GM19455 (cell line): ENCODE data around the gene PROM1.

Experiments
- ATAC-seq: cut with Tn5 transposase; IDR thresholded peaks from one replicate; pipeline ENCODE4 v1.9.1; 2021; ENCODE audit not compliant: unreplicated experiment

Gene PROM1

DNA sequence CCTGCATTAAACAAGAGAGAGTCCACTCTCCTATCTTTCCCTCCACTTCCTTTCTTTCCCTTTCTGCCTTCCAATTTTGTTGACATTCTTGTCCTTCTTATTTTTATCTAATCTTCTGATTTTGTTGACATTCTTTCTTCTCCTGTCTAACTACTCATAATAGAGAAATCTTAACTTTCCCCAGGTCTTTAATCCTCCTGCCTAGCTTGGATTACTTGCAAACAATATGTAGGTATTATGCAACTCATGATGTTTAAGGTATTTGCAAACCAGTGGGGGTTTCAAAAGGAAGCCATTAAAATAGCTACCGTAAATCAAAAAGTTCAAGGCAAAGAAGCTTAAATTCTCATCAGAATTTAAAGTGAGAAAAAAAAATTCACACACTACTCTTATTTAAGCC, 53.9 kb downstream of the PROM1 start:
- no peak for ATAC-seq

GRCh38 chr4:16029262-16029661, 54.6 kb downstream of the PROM1 start:
- ATAC-seq = no peak

DNA sequence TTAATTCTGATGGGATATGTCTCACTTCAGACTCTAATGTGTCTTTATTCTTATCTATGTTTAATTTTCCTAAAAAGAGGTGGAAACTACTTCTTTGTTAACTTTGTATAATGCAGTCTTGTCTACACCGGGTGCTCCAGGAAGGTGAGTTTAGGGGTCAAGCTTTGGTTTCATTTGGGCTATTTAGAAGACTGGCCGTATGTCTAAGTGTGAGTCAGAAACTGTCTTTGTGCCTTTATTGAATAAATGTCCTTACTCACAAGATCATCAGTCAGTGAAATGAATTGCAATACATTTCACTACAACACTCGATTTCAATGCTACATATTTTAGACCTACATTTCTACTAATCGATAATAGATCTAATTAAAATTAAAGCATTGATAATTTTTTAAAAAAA, 56.2 kb downstream of the PROM1 start:
- ATAC-seq = no peak

- no peak for ATAC-seq
These were observed 56.7 kb downstream of the PROM1 start for GRCh38 chr4:16027114-16027513.

GRCh38 chr4:16026160-16026761, 57.6 kb downstream of the PROM1 start:
- ATAC-seq = no peak

GRCh38 chr4:16025268-16025667, 58.6 kb downstream of the PROM1 start:
- no peak for ATAC-seq

GRCh38 chr4:16023776-16024408, 59.9 kb downstream of the PROM1 start:
- no peak for ATAC-seq

GRCh38 chr4:16021804-16022560, 61.8 kb downstream of the PROM1 start:
- ATAC-seq = no peak

- ATAC-seq = no peak
These were observed 64.2 kb downstream of the PROM1 start for GRCh38 chr4:16019649-16020048.

- ATAC-seq = no peak
These were observed 65.0 kb downstream of the PROM1 start for GRCh38 chr4:16018841-16019240.

DNA sequence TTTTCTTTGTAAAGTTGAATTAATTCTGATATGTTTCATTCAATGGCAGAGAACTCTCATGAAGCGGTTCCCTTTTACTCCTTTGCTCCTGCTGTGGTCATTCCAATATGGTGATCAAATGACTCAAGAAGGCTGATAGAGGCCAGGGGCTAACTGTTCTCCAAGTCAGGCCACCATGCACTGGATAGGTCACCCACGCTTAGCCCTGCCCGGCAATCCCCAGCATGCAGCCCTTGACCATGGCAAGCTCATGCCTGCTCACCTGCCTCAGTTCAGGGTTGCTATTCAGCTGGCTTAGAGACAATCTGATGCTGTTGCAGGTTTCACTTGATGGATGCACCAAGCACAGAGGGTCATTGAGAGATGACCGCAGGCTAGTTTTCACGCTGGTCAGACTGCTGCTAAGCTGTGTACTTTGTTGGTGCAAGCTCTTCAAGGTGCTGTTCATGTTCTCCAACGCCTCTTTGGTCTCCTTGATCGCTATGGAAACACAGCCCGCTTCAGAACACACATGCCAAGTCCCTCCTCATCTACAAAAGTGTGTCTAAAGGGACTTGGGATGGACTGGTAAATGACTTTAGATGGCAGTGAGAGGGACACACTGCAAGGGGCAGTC, 65.7 kb downstream of the PROM1 start:
- no peak for ATAC-seq

GRCh38 chr4:16016536-16016935, 67.3 kb downstream of the PROM1 start:
- ATAC-seq = no peak

GRCh38 chr4:16011173-16011572, 72.7 kb downstream of the PROM1 start:
- no peak for ATAC-seq

DNA sequence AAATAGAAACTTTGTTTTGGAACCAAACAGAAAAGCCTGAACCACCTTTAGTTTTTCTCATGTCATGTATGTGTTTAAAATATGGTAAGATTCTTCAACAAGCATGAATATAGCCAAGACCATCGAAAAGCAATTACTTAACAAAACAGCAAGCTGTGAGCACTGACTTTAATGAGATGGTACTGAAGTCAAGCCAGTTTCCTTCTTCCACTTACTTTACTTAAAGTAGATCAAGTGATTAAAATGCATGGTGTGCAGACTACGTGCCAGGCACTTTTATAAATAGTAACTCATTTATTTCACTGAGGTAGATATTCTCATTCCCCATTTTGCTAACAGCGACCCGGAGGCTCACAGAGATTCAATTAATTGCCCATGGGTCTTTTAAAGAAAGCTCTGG, 74.7 kb downstream of the PROM1 start:
- no peak for ATAC-seq

GRCh38 chr4:16007471-16008095, 76.2 kb downstream of the PROM1 start:
- no peak for ATAC-seq

- no peak for ATAC-seq
These were observed 76.9 kb downstream of the PROM1 start for GRCh38 chr4:16006771-16007446.

GRCh38 chr4:16005676-16006075, 78.1 kb downstream of the PROM1 start:
- no peak for ATAC-seq

DNA sequence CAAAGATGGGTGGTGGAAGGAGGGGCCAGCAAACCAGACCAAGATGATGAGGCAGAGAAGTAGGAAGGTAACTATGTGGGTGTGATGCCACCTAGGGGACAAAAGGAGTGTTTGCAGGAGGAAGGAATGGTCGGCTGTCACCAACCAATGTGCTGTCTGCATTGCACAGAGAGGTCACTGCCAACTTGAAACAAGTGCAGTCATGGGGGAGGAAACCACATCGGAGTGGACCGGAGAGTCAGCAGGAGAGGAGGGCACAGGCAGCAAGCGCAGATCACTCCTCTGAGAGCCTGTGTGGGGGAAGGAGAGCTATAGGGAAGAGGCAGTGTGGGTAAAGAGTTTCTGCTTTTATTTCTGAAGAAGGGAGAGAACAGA, 82.4 kb downstream of the PROM1 start:
- peak; percentile 92 for ATAC-seq

GRCh38 chr4:16000708-16001483, 82.9 kb downstream of the PROM1 start:
- ATAC-seq = peak; percentile 19

DNA sequence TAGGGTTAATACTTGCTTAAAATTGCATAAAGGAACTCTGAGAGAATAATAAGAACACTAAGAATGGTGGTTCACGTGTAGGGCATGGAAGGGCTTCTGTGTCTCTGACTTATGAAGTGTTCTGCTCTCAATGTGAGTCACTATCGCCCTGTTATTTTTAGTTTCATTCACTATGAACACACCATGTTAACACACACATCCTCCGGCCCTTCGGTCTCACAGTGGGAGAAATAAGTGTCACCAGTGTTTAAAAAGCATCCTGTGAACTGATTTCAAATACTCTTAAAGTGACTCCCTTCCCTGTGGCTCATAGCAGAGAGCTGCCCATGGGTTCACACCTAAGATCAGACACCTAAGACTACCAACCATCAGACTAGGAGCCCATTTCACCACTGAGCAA, 87.0 kb downstream of the PROM1 start:
- no peak for ATAC-seq
